ENCODE results near the gene NSG1. TPM values are rescaled to one million over a fixed set of nuclear protein-coding genes. Genes with fewer than 3 reads are reported as not detected.

NSG1 gene
- total RNA-seq, 1 donor from 2014 or later = not detected

- Mint-ChIP-seq H3K4me3 (no peak overlapping the region), H3K27ac (no peak overlapping the region), H3K4me1 (no peaks in the 10 kb centered on the region), H3K36me3 (ENCODE audit: low read depth) (peaks cover 79% of the 10 kb centered on the region), H3K9me3 (no peaks in the 10 kb centered on the region), H3K27me3 (no peaks in the 10 kb centered on the region)
- CTCF ChIA-PET = no interaction called here
- no peak for DNase-seq
- POLR2A ChIA-PET = no interaction called here
- TF ChIP-seq CTCF (IDR thresholded peaks at IDR 0.05) = no peak
- intact Hi-C loops (cut with micrococcal nuclease) = no loop called here
- no peak for ATAC-seq (ENCODE audit: low read depth)
These were observed 38.3 kb downstream of the NSG1 start for GRCh38 chr4:4425119-4425690.

- CTCF ChIA-PET = no interaction called here
- H3K27me3 Mint-ChIP-seq = no peaks in the 10 kb centered on the region
- DNase-seq (no peak), ATAC-seq (ENCODE audit: low read depth) (no peak)
- no peak for TF ChIP-seq CTCF (IDR thresholded peaks at IDR 0.05)
- H3K4me1 Mint-ChIP-seq = no peaks in the 10 kb centered on the region
- POLR2A ChIA-PET = no interaction called here
- no peak overlapping the region for H3K27ac Mint-ChIP-seq
- peaks cover 76% of the 10 kb centered on the region for H3K36me3 Mint-ChIP-seq (ENCODE audit: low read depth)
- no peaks in the 10 kb centered on the region for H3K9me3 Mint-ChIP-seq
- no peak overlapping the region for H3K4me3 Mint-ChIP-seq
- intact Hi-C loops (cut with micrococcal nuclease) = no loop called here
These were observed 38.8 kb downstream of the NSG1 start for GRCh38 chr4:4425696-4426095.

GRCh38 chr4:4426511-4427120, 39.7 kb downstream of the NSG1 start:
- no peak overlapping the region for H3K4me3 Mint-ChIP-seq
- intact Hi-C loops (cut with micrococcal nuclease) = no loop called here
- ChIA-PET CTCF (no interaction called here), POLR2A (no interaction called here)
- peaks cover 70% of the 10 kb centered on the region for H3K36me3 Mint-ChIP-seq (ENCODE audit: low read depth)
- no peak for TF ChIP-seq CTCF (IDR thresholded peaks at IDR 0.05)
- DNase-seq (no peak), ATAC-seq (ENCODE audit: low read depth) (no peak)
- no peak overlapping the region for H3K27ac Mint-ChIP-seq
- H3K27me3 Mint-ChIP-seq = no peaks in the 10 kb centered on the region
- H3K9me3 Mint-ChIP-seq = no peaks in the 10 kb centered on the region
- H3K4me1 Mint-ChIP-seq = no peaks in the 10 kb centered on the region

GRCh38 chr4:4427121-4427870, 40.4 kb downstream of the NSG1 start:
- intact Hi-C loops (cut with micrococcal nuclease) = no loop called here
- Mint-ChIP-seq H3K9me3 (no peaks in the 10 kb centered on the region), H3K4me3 (no peak overlapping the region), H3K27ac (no peak overlapping the region), H3K27me3 (no peaks in the 10 kb centered on the region), H3K36me3 (ENCODE audit: low read depth) (peaks cover 67% of the 10 kb centered on the region), H3K4me1 (no peaks in the 10 kb centered on the region)
- no peak for TF ChIP-seq CTCF (IDR thresholded peaks at IDR 0.05)
- ATAC-seq (ENCODE audit: low read depth) (no peak), DNase-seq (no peak)
- POLR2A ChIA-PET = no interaction called here
- CTCF ChIA-PET = no interaction called here

- no peaks in the 10 kb centered on the region for H3K4me1 Mint-ChIP-seq
- no peak for TF ChIP-seq CTCF (IDR thresholded peaks at IDR 0.05)
- no peaks in the 10 kb centered on the region for H3K9me3 Mint-ChIP-seq
- H3K27ac Mint-ChIP-seq = no peak overlapping the region
- ChIA-PET CTCF (interaction anchor here (0.7 kb wide), 1 partner anchor 18 kb away, joined by 3 read pairs; no protein-coding TSS in a partner anchor), POLR2A (no interaction called here)
- no peak for DNase-seq
- intact Hi-C loops (cut with micrococcal nuclease) = no loop called here
- no peaks in the 10 kb centered on the region for H3K27me3 Mint-ChIP-seq
- ATAC-seq (ENCODE audit: low read depth) = no peak
- H3K4me3 Mint-ChIP-seq = no peak overlapping the region
- peaks cover 67% of the 10 kb centered on the region for H3K36me3 Mint-ChIP-seq (ENCODE audit: low read depth)
These were observed 41.0 kb downstream of the NSG1 start for GRCh38 chr4:4427886-4428285.
